HG02885 (cell line): ENCODE measurements around the gene LHFPL5.

Source experiments
- ATAC-seq: cut with Tn5 transposase; IDR thresholded peaks from one replicate; pipeline ENCODE4 v1.9.1; 2021; ENCODE audit warnings: mild to moderate bottlenecking; ENCODE audit not compliant: unreplicated experiment, poor library complexity

LHFPL5 gene

GRCh38 chr6:35788423-35788982, 16.6 kb upstream of the LHFPL5 start:
- no peak for ATAC-seq

DNA sequence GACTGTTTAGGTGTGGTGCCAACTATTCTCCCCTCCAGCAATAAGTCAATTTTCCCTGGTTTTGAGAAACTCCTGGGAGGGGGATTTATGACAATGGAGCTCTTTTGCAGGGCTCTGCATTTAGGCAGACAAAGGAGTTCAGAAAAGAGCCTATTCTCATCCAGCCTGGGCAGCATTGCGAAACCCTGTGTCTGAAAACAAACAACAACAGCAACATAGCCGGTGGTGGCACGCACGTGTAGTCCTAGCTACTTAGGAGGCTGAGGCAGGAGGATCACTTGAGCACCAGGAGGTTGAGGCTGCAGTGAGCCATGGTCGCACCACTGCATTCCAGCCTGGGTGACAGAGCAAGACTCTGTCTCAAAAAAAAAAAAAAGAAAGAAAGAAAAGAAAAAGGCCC, 14.5 kb upstream of the LHFPL5 start:
- no peak for ATAC-seq

DNA sequence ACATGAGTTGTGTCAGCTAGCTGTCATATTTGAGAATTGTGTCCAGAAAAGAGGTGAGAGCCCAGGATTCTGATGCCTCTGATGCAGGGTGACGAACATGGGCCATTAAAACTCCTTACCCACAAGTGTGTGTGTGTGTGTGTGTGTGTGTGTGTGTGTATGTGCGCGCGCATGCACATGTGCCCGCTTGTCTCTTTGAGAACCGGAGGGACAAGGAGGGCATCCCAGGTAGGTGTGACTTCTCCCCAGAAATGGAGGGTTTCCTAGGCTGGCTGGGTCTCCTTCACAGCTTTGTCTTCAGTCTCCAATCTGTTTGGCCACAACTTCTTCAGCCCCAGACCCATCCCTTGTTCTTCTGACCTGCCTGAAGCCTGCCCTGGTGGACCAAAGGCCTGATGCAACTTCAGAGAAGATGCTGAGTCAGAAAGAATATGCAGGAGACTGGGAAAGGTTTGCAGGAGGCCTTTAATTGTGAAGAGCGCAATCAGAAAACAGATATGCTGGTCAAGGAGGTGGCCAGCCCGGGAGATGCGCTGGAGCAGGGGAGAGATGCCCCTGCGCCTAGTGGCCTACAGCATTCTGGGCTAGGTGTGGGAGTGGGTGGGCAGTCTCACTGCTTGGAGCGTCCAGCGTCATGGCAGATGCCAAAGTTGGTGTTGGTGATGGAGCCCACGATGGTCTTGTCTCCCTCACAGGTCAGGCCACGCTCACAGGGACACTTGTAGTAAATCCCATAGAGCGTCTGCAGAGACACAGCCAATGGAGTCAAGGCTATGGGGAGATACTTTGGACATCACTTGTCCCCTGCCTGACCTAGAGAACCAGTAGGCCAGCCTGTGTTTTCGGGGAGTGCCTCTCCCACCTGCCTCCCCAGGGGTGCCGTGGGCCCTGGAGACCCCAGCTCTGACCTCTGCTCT, 10.4 kb upstream of the LHFPL5 start:
- no peak for ATAC-seq

DNA sequence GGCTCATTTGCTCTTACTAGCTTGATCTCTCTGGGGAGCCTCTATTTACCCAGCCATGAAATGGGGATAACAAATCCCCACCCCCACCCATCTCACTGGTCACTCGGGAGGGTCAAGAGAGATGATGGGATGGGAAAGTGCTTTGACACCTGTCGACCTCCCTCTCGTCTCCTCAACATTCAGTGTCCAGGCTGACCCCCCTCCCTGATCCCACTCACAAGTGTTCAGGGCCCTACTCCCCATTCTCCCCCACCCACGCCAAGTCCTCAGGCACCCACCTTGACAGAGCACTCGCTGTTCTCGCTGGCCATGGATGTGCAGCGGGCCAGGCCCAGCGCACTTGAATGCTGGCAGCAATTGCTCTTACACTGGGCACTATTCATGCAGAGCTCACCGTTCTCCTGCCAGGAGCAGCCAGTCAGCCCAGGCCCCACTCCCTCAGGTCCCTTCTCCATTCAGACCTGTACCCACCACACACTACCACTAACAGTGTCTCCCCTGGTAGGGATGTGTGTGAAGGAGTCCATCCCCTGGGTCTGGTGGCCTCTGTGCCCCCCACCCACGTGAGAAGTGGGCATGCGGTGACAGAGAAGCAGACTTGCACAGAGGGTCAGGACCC, 9.6 kb upstream of the LHFPL5 start:
- no peak for ATAC-seq

DNA sequence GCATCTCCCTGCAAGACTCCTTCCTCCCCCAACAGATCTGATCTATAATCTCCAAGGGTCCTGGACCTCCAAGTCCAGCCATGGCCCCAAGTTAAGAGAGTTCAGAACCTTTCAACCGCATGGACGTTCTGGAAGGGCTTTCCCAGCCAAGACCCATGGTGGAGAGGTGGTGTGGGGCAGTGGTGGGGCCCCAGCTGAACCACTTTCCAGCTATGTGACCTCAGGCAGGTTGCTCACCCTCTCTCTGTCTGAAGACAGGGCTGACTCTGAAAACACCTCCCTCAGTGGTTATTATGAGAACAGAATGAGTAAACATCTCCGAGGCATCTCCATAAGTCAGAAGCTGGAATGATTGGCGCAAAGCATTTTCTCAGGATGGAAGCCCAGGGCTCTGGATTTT, 8.9 kb upstream of the LHFPL5 start:
- no peak for ATAC-seq

DNA sequence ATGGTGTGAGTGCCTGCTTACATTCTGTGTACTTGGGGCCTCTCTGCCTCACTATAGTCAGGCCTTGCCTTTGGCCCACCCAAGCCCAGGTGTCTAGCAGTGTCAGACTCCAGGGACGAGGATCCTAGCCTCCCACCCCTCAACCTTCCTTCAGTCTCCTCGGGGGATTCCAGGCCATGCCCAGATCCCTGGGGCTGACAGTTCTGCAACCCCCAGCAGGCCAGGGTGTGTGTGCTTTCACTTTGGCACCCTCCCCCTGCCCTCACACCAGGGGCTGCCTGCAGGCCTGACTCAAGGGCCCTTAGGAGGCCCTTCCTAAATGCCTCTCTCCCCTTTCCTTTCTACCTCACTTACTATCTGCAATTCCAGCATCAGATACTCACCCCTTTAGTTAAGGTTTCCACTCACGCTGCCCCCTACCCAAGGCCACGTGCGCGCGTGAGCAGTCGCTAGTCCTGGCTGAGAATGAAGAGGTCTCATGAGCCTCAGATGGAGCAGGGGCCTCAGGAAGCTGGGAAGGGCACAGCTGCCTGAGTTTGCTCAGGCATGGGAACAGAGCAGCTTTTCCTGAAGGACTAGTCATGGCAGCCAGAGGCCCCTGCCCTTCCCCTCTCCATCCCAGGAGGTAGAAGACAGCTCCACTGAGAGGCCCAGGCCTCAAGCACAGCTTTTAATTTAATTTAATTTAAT, 7.2 kb upstream of the LHFPL5 start:
- ATAC-seq = no peak

- no peak for ATAC-seq
Measured at GRCh38 chr6:35798706-35799105, 6.4 kb upstream of the LHFPL5 start.

- no peak for ATAC-seq
Measured at GRCh38 chr6:35801148-35801547, 4.0 kb upstream of the LHFPL5 start.

GRCh38 chr6:35808688-35809087, 3.5 kb downstream of the LHFPL5 start:
- no peak for ATAC-seq

GRCh38 chr6:35809809-35810208, 4.7 kb downstream of the LHFPL5 start:
- ATAC-seq = no peak

DNA sequence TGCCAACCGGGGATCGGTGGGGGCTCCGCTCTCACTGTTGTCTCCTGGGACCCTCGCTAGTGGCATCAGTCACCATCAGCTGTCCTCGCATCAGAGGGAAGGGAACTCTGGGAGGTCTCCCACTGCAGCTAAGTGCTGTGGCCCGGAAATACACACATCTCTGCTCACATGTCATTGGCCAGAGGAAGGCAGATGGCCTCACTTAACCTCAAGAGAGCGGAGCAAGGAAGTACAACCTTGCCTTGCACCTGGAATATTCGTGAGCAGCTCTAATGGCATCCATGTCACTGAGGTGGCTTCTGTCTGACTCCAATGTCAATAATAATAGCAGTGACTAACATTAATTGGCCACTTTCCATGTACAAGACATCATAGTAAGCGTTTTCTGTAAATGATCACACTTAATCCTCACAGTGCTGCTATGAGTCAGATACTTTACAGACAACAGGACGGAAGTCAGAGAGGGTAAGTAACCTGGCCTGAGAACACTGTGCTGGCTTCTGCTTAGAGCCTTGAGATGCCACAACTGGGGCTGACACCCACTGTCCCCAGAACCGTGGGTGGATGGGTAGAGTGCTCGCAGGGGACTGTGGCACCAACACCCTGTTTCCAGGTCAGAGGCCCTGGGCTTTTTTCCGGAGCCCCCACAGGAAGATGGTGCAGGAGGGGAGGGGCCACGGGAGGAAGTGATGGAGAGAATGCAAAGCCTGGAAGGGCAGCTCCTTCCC, 6.0 kb downstream of the LHFPL5 start:
- ATAC-seq = no peak

DNA sequence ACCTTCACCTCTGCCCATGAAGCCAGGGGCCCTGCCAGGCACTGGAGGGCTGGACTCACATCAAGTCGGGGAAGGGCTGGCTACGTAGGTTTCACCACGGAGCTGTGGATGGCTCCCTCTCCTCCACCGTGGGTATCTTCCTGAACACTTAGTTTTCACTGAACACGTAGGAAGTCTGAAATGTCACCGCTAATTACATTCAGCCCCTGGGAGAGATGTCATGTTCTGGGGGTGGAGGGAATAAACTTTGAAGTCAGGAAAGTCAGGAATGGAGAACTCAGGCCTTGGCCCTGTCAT, 6.5 kb downstream of the LHFPL5 start:
- ATAC-seq = no peak

DNA sequence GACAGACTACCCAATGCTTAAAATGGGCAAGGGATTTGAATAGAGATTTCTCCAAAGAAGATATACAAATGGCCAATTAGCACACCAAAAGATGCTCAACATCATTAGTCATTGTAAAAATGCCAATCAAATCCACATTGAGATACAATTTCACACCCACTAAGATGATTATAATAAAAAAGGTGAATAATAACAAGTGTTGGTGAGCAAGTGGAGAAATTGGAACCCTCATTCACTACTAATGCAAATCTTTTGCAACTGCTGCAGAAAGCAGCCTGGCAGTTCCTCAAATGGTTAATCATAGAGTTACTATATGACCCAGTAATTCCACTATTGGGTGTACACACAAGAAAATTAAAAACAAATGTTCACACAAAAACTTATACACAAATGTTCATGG, 12.4 kb downstream of the LHFPL5 start:
- ATAC-seq = no peak

DNA sequence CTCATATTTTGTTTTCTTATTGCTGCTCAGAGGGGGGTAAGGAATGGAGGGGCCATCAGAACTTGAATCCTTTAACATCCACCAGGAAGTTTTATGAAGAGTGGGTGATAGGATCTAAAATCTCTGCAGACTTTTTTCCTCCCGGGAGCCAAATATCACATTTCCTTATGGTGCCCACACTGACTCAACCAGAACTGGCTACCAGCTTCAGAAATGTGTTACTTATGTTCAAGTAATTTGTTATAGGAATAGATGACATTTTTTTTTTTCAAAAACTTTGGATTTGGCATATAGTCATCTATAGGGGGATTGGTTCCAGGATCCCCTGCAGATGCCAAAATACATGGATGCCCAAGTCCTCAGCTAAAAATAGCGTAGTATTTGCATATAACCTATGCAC, 18.4 kb downstream of the LHFPL5 start:
- ATAC-seq = no peak

DNA sequence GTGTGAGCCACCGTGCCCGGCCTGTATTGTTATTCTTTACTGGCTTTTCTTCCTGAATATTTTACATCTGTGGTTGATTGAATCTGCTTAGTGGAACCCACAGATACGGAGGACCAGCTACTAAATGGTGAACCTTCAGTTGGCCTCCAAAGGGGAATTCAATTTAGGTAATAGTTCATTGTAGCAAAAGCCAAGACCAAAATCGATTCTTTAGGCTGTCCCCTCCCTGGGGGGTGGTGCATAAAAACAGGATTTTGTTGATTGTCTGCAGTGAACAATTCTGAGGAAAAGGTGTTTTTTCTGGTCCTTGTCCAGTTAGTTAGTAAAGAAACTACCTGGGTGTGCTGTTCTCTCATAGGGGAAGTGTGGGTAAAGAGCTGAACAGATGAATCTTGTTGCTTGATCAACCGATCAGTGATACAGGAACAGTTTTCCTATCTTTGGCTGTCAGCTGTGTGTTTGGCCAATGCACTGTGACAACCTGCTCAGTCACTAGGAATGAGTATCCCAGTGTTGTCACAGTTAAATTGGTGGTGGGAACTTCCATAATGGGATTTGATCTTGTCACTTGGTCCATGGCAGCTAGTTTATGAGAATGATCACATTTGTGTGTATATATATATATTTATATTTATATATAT, 19.5 kb downstream of the LHFPL5 start:
- ATAC-seq = no peak

GRCh38 chr6:35829306-35829705, 24.2 kb downstream of the LHFPL5 start:
- no peak for ATAC-seq

- no peak for ATAC-seq
Measured at GRCh38 chr6:35831257-35832007, 26.3 kb downstream of the LHFPL5 start.

GRCh38 chr6:35833536-35833935, 28.4 kb downstream of the LHFPL5 start:
- no peak for ATAC-seq

DNA sequence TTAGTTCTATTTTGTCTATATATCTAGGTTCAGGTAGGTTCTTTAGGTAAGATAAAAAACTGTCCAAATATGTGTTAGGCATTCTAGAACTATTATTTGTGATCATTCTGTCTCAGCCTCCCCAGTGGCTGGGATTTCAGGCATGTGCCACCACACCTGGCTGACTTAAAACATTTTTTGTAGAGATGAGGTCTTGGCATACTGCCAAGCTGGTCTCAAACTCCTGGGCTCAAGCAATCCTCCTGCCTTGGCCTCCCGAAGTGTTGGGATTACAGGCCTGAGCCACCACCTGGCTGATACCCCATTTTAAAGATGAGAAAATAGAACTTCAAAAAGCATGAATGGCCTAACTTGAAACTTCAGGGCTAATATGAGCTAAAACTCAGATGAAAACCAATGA, 33.9 kb downstream of the LHFPL5 start:
- ATAC-seq = no peak
